ENCODE measurements around the gene PTPRN2.

PTPRN2 gene

DNA sequence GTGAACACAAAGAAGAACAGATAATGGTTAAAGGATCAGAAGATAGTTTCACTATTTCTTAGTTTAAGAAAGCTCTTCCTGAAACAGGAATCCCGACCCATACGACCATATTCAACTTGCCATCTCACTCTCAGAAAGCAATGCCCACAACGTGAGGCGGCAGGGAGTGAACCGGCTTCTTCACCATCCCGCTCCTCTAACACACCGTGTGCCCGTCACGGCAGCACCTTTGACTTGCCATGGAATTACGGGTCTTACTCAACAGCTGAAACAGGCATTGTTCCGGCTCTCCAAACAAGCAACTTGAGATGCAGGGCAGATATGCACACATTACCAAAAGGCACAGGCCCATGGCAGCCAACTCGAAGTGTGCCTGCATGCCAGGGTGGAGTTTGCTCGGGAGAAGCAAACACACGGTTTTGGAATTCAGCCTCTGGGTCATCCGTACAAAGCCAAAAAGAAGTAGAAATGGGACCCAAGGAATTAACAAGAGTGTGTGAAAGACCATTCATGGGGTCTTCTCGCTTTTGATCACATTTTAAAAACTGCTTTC, 957.2 kb downstream of the PTPRN2 start:
- DNase-seq, result no peak

DNA sequence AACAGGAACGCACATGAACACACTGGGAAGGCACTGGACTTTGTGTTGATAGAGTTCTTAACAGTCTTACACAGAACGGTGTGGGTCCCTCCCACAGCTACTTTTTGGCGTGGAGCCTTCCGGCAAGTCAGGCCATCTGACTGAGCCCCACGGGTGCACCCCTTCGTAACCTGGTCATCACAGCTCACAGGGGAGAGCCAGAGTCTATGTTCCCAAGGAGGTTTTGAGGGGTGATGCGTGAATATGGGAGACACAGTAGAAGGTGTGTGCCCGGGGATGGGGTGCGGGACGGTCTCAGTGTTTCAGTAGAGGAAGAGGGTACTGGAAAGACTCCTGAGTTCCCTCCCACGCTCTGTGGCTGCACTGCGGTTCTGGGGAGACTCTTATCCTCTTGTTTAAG, 959.2 kb downstream of the PTPRN2 start:
- no peak for DNase-seq

DNA sequence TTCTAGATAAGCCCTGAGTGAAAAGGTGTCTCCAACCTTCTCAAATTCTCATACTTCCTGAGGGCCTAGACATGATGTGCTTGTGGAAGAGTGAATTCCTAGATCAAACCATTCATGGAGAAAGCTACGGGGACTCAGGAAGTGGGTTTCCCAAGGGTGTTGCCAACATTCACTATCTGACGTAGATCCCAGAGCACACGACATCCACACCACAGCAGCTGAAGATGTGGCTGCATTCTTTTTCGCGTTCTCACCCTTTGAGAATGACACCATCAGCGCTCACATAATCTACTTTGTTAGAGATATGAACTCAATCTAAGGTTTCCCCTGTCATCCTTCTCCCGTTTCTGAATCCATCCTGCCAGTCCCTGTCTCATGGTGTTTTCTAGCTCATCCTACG, 960.0 kb downstream of the PTPRN2 start:
- no peak for DNase-seq

DNA sequence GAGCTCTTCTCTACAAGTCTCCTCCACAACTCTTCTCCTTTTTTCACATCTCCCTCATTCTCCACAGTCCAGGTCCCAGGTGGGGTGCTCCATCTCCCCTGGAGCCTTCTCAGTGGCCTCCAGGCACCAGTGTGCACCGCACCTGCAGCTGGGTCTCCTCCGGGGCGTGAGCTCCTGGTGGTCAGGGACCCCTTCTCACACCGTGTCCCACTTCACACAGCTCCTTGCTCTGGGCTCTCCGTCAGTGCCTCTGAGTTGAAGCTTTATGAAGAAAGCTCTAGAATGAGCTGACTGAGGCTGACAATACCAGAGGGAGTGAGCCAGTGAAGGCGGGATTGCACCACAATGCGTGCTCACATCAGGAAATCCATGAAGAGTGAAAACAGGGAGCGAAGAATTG, 960.6 kb downstream of the PTPRN2 start:
- DNase-seq, result no peak

DNA sequence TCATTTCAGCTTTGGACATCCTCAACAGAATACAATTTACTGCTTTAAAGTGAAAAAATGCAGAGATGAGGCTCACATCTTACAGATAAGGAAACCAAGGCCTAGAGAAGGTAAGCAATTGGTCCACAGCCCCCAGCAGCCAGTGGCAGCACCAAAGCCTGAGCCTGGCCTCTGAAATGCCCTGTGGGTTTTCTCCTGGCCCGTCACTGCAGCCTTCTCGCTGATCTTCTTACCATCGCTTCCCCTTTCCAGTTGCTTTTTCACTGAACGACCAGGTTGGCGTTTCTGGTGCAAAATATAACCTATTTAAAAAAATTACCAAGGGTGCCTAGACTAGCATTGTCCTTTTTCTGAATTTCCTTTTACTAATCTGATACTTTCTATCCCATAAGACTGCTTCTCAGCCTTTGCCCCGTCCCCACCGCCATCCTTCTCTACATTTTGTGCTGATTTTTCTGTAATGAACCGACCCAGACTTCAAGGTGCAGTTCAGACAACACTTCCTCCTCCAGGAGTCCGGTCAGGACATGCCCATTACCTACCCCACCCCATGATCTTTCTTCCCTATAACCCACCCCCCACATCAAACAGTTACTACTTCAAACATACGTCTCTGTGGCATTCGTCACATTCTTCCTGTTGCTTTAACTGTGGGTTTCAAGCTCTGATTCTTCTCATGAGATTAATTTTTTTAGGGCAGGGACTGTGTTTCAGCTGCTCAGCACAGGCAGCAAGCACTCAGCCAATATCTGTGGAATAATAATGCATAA, 961.5 kb downstream of the PTPRN2 start:
- no peak for DNase-seq

DNA sequence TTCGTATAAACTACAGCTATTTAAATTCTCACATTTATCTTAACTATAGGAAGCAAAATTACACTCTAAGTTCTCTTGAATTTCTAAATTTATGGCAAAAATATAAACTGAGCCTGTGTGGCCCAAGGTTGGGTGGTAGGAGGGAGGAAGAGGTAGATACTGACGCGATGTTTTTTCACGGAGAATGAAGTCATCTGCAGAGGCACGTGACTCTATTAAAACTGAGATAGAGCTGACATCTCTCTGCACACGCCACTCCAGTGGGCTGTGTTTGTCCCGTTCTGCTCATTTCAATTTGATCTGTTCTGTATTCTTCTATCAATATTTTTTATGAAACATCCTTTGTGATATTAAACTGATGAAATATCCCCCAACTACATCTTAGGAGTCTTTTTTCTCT, 964.1 kb downstream of the PTPRN2 start:
- no peak for DNase-seq

DNA sequence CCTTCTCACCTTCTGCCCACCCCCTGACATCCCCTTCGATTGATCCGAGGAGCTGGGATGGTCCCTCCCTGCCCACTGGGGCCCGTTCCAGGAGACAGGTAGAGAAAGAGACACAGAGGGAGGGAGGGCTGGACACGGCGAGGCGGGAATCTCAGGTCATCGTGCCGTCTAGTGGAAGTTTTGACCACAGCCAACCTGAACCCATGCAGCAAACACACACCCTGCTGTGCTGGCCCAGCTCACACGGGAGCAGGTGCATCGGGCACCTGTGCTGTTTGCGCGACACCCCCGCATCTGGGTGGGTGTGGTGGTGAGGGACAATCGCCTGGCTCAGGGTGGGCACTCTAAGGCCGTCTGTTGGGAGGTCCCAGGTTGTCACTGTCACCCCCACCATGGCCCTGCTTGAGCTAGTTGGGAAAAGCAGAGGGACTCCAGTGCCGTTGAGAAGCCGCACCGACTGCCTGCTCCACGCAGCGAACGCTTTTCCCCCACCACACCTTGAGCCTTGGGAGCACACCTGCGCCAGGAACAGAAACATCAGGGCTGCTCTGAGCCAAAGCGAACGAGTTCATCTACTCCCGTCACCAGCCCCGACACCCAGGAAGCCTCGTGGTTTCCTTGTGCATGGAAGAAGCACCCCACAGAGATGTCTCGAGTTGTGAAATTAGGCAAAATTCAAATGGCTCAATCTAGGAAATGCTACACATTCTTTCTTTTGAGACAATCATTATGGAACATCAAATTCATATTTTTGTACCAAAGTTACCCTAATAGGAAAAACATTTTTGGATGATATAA, 965.0 kb downstream of the PTPRN2 start:
- DNase-seq, result no peak

DNA sequence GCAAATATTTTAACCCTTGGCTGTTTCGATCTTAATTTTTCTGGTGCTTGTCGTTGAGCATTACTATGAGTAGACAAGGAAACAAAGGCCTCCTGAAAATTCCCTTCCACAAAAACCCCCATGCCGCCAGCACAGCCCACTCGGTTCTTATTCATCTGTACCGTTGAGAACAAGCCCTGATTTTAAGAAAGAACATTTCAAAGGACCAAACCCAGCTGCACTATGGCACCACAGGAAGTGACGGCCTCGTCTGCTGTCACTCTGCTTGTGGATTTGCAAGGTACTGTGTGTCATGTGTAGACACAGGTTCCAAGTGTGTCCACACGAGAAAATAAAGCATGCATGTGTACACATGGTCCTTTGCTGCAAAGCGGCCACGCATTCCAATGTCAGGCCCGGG, 965.6 kb downstream of the PTPRN2 start:
- no peak for DNase-seq

DNA sequence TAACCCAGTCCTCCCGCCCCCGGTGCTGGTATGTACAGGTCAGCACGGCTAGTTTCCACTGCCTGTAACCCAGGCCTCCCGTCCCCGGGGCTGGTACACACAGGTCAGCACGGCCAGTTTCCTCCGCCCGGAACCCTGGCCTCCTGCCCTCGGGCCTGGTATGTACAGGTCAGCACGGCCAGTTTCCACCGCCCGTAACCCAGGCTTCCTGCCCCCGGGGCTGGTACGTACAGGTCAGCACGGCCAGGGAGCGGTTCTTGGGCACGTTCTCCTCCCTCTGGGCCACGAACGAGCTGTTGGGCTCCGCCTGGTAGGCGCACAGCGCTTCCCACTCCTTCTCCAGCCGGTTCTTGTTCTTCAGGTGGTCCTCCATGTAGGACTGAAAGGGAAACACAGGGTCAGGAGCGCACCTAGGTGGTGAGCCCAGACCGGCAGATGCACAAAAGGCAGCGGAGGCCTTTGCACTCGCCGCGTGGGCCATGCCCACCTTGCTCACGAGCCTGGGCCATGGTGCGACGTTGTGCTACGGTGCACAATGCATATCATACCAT, 966.4 kb downstream of the PTPRN2 start:
- DNase-seq, result no peak

DNA sequence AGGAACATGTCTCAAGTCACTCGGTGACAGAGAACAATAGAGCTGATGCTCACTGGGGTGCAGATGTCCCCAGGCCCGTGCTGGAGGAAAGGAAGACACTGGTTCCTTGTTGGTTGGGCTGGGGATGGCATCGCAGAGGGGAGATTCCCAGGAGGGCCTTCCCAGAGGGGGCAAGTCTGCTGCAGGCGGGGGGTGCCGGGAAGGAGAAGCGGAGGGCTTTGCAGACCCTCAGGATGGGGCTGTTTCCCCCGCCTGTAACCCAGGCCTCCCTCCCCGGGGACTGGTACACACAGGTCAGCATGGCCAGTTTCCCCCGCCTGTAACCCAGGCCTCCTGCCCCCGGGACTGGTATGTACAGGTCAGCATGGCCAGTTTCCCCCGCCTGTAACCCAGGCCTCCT, 967.0 kb downstream of the PTPRN2 start:
- DNase-seq, result no peak

DNA sequence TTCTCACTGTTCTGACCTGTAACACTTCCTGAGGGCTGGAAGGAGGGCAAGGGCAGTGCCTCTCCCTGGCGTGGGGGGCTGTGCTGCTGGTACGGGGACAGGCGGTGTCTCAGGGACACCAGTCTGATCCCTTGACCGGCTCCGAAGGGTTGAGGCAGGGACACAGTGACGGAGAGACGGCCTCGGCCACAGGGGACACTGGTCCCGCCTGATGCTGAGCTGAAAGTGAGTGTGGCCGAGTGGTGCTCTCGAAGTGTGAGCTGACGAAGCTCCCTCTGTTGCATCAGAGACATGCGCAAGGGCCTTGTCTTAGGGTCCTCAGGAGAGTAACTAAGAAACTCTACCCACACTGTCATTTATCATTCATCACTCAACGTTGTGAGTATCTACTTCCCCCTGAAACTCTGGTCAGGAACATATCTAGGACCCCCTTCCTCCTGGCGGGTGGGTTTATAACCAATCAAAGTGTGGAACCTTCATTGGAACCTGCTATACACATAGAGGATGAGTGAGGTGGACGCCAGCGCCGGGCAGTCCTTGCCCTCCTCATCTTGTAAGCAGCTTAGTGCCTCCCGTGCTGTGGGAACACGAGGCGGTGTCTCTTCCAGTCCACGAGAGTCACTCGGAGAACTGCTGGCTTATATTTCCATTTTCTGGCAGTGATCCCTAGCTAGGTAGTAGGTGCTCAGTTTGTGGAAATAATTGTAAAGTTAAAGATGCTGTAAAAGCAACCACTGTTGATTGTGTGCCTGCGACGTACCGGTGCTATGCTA, 967.7 kb downstream of the PTPRN2 start:
- no peak for DNase-seq

DNA sequence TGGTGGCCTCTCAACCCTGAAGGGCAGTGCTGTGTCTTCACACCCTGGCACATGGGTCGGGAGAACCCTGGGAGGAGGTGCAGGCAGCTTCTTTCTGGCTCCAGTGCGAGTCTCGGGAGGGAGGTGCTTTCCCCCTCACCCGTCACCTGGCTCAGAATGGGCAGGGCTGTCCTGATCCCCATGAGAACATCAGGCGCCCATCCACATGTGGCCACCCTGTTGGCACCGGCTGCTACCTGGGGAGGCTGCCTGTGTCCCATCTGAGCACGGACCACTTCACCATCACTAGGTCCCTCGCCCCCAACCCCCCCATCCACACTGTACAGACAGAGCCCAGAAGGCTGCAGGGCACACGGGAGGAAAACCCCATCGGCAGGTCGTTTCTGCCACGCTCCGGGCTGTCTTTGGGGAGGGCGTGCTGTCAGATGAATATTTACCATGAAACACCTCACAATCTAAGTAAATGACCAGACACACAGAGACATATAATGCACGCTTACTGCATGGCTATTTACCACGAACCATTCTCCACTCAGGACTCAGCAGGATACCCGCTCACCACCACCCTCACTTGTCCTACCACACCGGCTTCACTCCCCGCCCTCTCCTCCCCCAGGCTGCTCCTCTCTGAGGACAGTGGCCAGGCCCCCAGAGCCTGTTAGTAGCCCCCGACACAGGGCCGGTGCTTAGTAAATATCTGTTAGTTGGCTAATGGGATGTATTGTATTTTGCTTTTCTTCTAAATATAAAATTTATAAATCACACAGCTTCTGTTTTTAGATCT, 968.6 kb downstream of the PTPRN2 start:
- no peak for DNase-seq

DNA sequence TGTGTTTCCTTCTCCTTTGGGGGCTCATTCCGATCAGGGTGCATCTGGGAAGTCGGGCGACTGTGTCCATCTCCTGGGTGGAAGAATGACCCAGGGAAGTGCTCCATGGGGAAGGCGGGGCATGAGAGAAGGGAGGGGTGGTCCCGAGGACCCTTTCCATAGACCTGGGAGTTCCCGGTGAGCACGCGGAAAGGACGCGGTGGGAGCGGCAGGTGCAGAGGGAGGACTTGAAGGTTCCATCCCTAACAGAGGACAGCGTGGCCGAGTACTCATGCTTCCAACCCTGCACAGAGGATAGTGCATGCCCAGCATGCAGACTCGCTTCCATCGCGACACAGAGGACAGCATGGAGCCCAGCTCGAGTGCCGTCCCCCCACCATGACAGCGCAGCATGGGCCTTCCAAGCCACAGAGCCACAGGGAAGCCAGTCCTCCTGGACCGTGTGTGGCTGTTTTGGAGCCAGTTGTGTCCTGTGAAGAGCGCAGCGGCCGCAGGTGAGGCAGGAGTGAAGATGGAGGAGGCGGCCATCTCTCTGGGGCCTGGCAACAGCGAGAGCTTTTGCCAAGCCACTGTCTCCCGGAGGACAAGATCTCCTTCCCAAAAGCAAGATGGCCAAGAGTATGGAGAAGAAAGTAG, 969.4 kb downstream of the PTPRN2 start:
- no peak for DNase-seq

DNA sequence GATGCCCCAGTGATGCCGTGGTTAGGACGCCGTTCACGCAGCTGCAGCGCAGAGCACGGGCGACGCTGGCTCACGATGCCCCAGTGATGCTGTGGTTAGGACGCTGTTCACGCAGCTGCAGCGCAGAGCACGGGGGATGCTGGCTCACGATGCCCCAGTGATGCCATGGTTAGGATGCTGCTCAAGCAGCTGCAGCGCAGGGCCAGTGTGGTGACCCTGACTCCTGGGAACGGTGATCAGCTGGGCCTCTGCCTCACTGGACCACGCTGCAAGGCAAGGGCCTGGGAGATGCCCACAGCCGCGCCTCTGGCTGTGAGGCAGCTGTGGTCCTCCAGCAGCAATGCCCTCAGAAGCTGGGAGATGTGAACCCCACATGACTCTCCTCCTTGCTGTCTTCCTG, 970.2 kb downstream of the PTPRN2 start:
- no peak for DNase-seq

DNA sequence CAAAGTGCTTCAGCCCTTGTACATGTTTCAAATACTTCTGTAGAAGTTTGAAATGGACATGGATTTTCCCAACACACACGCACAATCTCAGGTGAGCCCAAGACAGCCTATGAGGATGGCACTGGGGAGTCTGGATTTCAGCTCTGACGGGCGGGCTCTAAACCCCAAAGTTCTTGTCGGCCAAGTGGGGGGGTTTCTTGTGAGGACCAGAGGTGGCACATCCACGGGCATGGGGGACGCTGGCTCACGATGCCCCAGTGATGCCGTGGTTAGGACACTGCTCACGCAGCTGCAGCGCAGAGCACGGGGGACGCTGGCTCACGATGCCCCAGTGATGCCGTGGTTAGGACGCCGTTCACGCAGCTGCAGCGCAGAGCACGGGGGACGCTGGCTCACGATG, 970.7 kb downstream of the PTPRN2 start:
- DNase-seq, result no peak

DNA sequence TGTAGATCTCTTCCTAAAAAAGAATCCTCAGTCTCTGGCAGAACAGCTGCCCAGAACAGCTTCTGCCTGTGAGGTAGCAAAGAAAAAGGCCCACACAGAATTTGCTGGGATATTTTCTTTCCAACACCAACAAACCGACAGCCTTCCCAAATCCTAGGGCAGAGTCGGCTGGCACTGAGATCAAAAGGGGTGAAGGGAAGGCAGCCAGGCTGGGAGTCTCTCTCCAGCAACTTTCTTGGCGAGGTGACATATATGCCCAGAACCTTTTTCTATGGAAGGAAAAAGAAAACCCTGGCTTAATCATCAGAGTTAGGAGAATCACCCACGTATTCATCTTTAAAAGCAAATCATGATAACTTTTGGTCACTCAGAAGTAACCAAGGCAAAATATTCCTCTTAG, 971.2 kb downstream of the PTPRN2 start:
- DNase-seq, result no peak

DNA sequence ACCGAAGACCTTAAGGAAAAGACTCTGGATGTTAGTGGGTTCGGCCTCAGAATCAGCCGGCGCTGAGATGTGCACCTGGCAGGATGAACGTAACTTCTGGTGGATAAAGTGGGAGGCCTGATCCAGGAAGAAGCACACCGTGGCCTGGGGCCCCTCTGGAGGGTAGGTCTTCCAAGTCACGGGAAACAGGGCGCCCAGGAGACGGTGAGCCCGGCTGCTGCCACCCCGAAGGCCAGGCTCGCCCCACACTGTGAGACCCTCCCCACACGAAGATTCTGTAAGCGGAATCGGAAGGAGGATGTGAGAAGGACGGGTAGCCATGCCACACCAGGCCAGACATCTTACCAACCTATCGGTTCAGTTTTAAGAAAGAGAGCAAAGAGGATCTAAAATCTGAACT, 971.8 kb downstream of the PTPRN2 start:
- DNase-seq, result no peak

DNA sequence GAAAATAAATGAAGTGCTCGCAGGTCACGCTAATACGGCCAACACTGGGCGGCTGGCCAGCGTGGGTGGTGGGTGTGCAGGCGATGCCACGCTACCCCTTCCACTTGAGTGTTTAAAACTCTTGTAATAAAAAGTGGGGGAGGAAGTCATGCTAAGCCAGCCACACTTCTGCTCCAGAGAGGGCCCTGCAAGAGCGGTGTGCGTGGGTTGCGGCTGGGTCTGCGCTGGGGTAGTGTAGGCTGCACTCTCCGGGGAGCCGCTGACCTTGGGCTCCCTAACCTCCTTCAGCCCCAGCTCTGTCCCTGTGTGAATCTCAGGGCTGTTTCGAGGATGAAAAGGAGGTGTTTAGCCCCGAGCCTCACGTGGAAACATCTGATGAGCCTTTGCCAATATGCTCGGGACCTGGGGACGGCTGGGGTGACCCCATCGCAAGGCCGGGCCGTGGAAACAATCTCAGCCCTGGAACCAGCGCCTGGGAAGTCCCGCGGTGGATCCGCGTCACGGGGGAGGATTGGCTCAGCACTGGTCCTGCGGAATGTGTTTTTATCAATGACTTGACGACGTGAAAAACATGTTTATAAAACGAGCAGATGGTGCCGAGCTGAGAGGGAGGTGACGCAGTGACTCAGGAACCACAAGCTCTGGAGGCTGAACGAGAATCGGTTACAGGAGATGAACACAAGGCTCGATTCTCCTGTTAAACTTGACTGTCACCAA, 972.4 kb downstream of the PTPRN2 start:
- DNase-seq, result no peak

DNA sequence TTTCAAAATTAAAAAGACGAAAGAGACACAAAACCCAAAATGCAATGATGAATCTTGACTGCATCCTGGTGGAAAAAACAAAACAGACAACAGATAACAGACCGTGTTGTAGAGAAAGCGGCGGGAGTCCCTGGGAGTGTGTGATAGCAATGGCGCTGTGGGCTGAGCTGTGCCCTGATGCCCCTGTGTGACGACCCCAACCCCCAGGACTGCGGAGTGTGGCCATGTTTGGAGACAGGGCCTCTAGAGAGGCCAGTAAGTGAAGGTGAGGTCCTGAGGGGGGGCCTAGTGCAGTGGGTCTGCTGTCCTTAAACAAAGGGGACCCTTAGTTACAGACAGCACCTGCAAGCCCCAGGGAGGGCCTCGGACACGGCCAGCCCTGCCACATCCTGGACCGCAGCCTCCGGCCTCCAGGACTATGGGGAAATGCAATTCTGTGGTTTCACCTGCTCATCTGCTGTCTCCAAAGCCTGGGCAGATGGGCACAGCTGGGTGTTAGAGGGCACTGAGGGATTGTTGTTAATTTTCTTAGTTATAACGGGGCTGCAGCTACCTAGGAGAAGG, 973.1 kb downstream of the PTPRN2 start:
- DNase-seq, result no peak

DNA sequence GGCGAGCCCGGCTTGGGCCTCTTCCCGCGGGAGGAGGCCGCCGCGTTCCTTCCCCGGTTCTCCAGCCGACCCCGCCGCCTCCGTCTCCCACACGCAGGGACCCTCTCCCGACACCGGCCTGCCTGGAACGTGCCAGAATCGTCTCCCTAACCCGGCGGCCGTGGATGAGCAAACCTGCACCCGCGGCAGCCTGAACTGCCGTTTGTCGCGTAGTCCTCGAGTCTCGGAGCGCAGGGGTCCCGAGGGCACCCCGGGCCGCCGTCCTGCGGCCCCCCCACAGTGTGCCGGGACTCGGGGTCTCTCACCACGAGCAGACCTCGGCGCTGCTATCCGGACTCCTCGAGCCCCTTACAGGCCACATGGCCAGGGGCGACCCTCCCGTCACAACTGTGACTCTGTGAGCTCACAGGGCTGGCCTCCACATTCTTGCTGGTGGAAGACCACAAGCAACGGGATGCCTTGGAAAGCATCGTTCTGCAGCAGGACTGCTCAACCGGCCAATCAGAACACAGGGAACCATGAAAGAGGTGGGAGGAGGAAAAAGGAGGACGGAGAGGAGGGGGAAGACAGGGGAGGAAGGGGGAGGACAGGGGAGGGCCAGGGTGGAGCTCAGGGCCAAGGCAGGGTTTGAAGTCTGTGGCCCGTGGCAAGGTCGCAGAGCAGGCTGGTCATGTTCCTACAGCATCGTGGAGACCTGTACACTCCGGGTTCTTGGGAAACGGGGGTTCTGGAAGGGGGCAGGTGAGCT, 973.9 kb downstream of the PTPRN2 start:
- DNase-seq, result no peak

Measured in activated CD4-positive, alpha-beta T cell treated with anti-CD3 and anti-CD28 coated beads, Interleukin-2, Interleukin-6, amounts not matched to agents 100 ng/mL and 50 ng/mL, durations not matched to agents 16 hours and 8 hours (primary cell).